SKM-1 (cell line): Measurements from ENCODE around the gene USF1.
A peak's percentile ranks its signal among the peaks of the same experiment; 100 is the strongest.
"Not testable (repeated sequence)": the region's sequence is repeated elsewhere in the genome, so short reads cannot be mapped to it uniquely, and the experiment has no call there.

ENCODE experiments used
- DNase-seq: peaks from one replicate; lab custom pipeline; 2025; ENCODE audit not compliant: unreplicated experiment; lab: John Stamatoyannopoulos, UW

The USF1 gene

DNA sequence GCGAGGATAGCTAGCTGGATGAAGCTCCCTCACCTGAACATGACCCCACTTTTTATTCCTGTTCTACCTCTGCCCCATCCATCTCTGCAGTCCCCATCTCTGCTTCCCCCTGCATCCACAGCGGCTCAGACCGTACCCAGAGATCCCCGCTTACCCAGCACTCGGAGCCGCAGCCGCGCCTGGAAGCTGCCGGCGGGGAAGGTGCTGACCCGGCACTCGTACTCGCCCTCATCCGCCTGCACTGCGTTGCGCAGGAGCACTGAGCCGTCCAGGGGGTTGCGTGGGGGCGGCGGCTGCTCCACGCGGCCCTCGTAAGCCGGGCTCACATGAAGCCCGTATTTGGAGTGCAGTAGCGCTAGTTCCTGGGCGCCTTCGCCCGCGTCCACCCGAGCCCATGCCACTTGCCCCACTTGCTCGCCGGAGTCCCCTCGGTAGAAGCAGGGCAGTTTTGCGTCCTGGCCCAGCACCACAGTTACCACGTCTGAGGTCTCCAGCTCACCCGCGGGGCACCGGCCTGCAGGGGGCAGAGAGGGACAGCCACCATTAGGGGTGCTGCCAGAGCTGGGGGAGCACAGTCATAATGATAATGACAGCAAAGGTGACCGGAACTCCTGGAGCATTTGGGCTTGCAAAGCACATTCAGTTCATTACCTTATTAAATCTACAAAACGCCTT lies 33.8 kb upstream of the USF1 start:
- no peak for DNase-seq

DNA sequence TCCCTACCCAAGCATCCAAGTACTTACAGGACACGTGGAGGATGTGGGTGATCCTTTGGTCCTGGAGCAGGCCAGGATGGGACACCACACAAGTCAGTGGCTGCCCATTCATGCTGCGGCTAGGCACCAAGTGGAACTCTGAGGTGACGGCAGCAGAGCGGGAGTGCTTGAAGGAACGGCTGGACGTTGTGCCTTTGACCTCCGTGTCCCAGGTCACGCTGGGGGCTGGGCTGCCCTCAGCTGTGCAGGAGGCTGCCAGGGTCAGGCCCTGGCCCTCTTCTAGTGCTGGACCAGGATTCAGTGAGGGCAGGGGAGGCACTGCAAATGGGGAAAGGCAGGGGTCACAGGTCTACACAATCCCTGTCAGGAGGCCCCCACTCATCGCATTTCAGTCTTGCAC lies 31.6 kb upstream of the USF1 start:
- no peak for DNase-seq

DNA sequence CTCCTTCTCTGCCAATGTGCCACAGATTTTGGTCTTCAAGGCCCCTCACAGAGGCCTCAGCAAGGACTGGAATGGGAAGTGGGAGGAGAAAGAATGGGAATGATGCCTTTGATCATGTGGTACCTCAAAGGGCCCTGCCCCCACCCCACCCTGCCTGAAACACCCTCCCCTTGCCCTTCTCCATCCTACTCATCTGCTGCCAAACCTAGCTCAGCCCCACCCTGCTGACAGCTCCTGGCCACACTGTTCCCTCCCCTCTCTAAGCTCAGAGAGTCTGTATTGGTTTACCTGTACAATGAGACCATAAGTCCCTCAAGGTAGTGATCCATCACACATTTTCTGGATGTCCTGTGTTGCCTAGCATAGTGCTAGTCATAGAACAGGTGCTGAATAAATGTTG lies 30.6 kb upstream of the USF1 start:
- no peak for DNase-seq

DNA sequence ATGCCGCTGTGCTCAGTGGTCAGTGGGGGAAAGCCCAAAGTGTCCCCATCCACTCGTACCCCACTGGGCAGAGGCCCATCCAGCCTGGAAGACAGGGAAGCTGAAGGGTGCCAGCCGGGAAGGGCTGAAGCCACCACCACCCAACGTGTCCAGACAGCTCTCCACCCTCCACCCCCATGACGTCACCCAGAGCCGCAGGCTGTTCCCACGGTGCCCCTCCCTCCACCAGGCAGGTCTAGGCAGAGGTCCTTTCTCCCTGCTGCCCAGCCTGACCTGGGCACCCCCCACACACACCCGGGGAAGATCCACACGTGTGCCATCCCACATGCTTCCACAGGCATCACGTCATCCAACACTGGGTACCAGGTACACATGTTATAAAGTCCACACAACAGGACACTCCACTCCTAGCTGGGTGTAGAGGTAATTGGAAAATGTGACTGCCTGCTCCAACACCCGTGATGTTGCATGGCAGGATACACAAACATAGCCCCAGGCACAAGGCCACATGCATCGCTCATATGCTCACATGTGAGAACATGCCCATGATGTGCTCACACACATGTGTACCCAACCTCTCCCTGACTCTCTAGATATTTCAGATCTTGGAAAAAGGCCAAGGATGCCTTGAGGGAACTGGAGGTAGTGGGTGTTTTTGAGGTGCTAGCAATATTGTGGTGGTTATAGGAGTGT lies 29.0 kb upstream of the USF1 start:
- DNase-seq = no peak

DNA sequence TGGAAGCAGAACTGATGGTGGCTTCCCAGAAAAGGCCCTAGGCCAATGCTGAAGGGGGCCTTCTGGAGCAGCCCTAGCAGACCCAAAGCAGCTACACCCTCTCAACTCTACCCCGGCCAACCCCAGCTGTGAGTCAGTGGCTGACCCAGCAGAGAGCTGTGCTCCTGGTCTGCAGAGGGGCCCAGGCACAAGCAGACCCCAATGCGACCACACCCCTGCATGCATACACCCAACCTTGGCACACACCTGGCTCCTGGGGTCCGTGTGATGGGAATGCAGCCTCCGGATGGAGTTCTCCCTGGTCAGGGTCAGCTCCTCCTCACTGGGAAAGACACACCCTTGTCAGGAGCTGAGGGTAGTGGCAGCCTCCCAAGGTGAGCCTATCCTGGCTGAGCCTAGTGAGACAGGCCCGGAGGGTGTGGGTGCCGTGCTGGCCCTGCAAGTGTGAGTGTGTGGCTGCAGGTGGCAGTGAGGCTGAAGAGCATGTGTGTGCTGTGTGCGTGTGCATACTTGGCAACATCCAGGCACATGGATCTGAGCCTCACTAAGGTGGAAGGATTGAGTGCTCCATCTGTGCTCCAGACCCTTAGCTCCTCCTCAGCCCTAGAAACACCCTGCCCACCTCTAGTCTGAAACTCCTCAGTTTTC lies 27.8 kb upstream of the USF1 start:
- no peak for DNase-seq

DNA sequence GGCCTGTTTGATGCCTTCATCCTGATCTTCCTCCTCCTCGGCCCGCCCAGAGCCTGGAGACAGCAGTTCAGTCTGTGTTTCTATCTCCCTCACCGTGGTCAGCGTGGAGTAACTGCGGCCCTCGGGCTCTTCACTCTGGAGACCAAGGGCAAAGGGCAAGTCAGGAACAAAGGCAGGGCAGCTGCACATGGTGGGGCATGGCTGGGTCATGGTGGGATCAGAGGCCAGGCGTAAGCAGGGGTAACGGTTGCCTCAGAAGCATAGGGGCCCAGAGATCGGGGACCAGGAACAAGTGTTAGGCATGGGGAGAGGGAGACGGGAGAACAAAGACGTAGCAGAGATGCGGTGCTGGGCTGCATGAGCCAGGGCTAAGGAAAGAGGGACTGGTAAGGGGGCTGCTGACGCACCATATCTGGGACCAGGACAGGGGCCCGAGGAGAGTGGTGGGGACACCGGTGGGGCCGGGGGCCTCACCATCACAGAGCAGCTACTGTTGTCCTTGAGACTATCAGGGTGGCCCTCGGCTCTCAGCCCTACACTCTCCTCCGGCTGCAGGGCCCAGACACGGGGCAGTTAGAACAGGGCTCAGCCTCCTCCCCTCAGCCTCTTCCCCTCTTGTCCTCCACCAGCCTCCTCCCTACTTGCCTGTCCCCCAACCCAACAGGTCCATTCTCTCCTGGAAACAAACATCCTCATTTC lies 27.1 kb upstream of the USF1 start:
- no peak for DNase-seq

DNA sequence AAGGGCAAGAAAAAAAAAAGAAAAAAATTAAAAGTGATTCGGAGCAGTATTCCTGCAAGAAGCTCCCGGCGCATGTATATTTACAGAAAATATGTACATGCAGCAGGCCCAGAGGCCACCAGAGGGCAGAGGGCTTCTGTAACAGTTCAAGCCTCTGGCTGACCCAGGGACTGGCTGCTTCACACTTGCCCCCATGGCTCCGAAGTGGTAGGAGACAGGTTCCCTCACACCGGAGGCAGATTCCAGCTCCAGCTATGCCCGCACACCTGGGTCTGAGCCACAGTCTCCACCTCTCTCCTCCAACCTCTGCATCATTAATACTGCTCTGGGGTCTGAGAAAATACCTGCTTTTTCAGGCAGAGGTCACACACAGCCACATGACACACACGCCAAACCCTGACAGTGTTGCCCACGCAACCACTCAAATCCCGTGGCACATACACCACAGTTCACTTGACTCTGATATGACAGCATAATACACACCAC lies 26.2 kb upstream of the USF1 start:
- peak; percentile 60 for DNase-seq

DNA sequence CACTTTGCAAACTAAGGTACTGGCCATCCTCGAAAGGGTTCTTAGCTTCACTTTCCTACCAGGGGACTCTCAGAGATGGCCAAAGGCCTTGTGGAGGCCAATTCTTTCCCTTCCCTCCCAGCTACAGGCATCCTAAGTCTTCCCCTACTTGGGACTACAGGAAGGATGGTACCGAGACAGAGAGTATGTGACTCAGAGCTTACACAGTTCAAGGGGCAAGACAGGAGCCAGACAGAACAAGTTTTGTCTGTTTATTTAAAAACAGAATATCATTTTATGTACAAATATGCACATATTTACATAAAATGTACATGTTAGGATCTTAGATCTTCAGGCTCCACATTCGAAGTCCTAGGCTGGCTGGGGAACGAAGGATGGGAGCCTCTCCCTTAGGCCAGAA lies 25.0 kb upstream of the USF1 start:
- DNase-seq = no peak

DNA sequence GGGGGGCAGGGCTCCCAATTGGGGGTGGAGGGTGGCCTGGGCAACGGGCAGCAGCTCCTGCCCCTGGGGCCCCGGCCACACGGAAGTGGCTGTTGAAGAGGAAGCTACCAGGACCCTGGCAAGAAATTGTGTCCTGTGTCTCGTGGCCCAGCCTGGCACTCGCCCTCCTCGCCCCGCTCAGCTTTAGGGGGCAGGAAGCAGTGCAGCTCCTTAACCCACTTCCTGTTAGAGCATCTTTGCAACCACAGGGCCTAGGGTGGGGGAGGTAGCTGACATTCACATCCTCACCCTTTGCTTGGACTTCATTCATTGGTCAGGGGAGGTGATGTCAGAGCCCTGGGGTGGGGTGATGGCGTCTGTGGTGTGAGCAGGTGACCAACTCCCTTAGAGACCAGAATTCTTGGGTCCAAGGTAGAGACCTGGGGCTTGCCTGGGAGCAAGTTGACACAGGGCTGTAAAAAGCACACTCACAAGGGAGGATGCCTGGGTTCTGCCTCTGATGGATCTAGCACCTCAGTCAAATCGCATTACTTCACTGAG lies 24.0 kb upstream of the USF1 start, which contains the start of gene ARHGAP30:
ARHGAP30 (minus strand) TSS at position 161 of the 540 bp plus-strand sequence. CDS start 267 bp downstream, outside the sequence.
- DNase-seq = peak; percentile 96

DNA sequence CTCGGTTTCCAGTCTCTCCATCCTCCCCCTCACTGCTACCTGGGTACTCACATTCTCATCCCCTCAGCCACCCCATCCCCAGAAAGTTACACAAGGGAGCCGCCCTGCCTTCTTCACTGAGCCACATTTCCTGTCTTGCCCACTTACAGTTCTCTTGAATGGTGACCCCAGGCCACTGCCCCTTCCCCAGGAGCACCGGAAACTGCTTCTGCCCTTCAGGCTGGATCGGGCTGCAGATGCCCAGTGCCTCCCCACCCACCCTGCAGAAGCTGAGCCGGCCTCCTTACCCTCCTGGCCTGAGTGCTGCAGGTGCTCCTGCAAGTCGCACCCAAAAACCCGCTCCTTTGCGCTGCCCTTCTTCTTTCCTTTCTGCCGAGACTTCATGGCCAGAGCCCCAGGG lies 23.5 kb upstream of the USF1 start:
- DNase-seq = no peak

DNA sequence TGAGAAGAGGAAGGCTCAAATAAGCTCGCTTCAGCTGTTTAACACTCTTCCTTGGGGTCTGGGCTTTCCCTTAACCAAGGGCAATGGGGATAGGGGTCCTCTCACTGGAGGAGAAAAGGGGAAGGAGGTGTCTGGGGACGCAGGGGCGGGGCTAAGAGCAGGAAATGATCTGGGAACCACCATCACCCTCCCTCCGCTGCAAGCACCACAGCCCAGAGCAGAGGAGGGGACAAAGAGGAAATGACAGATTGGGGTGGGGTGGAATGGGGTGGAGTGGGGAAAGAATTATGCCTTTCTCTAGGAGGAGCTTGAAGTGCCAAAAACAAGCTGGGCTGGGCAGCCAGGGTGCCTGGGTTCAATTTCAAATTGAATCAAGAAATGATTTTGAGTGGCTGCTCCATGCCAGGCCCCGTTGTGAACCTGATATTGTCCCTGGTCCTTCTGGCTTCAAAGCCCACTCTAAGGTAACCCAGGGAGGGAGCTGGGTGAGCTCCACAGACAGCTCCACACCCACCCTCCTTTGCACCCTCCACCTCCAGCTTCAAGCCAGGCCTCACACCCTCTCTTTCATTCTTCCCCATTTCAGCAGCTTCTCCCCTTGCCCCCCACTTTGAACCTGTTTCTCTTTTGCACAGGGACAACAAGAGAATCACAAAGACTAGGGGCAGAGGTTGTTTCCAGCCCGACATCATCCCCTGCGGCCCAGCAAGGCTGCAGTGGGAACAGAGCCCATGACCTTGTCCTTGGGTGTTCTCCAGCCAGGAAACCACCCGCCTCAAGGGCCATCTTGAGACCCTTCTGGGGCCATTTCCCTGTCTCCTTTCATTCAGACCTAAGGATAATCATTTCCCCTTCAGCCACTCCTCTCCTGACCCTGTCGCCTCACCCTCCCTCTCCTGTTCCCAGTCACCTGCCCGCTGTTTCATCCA lies 22.8 kb upstream of the USF1 start:
- peak; percentile 97 for DNase-seq

DNA sequence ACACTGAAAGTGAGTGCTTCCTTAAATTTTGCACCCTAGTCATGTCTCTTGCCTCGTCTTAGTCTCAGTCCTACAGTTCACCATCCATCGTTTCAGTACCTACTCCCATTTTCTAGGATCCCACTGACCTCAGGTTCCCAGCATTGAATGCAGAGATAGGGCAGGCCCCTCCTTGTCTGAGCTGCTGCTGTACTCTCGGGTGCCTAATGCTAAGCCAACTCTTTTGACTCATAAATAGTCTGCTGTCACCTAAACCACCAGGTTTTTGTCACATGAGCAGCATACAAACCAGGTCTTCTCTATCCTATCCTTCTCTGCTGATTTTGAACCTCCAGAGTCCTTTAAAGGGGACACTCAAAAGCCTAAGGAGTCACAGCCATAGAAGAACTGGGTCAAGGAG lies 20.9 kb upstream of the USF1 start:
- no peak for DNase-seq

DNA sequence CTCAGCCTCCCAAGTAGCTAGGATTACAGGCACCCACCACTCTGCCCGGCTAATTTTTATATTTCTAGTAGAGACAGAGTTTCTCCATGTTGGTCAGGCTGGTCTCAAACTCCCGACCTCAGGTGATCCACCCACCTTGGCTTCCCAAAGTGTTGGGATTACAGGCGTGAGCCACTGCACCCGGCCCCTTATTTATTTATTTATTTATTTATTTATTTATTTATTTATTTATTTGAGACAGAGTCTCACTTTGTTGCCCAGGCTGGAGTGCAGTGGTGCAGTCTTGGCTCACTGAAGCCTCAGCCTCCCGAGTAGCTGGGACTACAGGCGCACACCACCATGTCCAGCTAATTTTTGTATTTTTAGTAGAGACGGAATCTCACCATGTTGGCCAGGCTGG lies 19.9 kb upstream of the USF1 start:
- not testable (repeated sequence) for DNase-seq

DNA sequence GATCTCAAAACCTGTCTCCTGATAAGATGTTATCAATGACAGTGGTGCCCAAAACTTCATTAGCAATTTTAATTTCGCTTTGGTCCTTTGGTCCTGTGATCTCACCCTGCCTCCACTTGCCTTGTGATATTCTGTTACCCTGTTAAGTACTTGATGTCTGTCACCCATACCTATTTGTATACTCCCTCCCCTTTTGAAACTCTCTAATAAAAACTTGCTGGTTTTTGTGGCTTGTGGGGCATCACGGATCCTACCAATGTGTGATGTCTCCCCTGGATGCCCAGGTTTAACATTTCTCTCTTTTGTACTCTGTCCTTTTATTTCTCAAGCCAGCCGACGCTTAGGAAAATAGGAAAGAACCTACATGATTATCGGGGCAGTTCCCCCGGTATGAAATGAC lies 18.2 kb upstream of the USF1 start:
- not testable (repeated sequence) for DNase-seq

DNA sequence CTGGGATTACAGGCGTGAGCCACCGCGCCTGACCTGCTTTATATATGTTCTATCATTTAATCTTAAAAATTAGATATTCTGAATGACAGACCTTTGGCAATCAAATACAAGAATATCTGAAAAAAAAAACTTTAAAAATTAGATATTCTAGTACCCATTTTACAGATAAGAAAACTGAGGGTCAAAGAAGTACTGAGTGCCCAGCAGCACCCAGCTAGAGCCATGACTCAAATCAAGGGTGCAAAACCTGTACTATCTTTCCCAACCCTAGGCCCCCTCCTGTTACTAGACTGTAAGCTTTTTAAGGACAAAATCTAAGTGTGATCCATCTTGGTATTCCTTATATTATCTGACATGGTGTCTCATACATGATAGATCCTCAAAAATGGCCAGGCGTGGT lies 15.6 kb upstream of the USF1 start:
- DNase-seq = no peak

DNA sequence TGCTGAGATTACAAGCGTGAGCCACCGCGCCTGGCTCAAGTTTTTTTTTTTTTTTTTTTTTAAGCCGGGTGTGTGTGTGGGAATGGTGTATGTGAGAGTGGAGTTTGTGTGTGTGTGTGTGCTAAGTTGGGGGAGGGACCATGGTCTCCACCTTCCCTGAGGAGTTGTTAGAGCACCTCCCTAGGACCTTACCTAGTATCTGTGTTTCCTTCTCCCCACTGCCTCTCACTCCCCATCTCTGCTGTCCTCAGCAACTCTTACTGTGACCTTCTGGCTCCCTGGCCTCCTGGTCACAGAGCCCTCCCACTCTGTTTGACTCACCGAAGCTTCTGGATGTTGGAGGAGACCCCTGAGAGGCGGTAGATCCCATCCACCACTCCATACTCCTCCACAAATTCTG lies 13.5 kb upstream of the USF1 start:
- no peak for DNase-seq

DNA sequence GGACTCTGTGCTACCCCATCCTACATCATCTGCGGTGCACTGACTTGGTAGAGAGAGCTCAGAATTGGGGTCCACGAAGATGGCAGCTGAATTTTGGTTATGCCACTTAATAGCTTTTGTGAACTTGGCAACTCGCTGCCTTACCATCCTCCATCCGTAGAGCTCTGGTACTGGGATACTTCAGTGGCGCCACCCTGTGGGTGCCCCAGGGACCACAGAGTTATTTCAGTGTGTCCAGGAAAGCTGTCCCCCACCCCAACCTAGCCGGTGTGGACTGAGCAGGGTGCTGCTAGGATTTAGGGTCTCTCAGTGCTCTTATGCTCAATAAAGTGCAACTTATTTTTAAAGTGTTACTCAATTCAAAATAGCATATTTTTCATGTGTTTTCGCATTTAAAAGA lies 9.0 kb upstream of the USF1 start:
- DNase-seq = no peak

DNA sequence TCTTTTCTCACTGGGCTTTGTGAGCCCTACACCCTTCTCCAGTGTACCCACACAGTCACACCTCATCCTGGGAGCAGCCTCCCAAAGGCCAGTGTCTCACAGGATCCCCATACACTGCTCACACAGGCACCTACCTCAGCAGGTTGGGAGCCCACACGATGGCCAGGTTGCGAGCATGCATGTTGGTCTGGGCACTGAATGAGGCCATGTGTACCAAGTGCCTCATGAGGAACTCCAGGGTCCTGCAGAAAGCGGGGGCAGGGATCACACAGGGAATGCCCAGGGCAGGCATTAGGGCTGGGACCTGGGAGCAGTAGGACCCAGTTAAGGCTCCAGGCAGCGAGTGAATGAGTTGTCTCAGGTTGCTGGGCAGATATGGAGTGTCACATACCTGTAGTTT lies 8.5 kb upstream of the USF1 start:
- no peak for DNase-seq

DNA sequence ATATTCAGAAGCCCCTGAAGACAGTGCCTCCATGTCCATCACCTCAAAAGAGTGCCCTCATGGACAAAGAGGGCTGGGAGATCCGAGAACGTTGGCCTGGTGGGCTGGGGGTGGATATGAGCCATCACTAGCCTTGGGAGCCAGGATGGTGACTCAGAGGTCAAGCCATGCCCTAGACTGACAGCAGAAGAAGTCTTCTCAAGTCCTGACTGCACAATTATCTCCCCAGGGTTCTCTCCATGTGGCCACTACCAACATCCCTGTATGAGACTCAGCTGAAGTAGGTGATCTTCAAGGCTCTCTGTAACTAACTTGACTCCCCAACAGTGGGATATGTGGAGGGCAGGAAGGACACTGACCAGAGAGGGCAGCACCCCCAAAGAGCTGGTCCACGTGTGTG lies 7.1 kb upstream of the USF1 start:
- DNase-seq = no peak

DNA sequence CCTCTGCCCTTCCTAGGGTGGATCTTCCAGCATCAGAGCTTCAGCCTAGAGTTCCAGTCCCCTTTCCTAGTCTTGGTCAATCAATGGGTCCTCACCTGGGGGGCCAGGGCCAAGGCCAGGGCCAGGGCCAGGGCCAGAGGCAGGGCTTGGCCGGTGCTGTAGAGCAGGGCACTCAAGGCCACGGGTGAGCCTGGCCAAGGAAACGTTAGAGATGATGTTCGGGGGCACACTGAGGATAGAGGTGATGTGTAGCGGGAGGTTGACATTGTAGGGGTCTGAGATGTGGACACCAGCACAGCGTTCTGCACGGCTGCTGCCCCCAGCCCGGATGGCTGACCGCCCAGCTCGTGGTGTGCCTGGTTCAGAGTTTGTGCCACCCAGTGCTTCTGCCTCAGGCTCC lies 5.4 kb upstream of the USF1 start:
- DNase-seq = no peak
